CD4-positive, alpha-beta T cell treated with Interleukin-10 for 1 hour (primary cell): ENCODE measurements around the gene FGF14.
"Not testable (repeated sequence)": the region's sequence is repeated elsewhere in the genome, so short reads cannot be mapped to it uniquely, and the experiment has no call there.

Source experiments
- DNase-seq: peaks from one replicate; pipeline ENCODE4 v3.0.0-alpha.2; 2020

The FGF14 gene

DNA sequence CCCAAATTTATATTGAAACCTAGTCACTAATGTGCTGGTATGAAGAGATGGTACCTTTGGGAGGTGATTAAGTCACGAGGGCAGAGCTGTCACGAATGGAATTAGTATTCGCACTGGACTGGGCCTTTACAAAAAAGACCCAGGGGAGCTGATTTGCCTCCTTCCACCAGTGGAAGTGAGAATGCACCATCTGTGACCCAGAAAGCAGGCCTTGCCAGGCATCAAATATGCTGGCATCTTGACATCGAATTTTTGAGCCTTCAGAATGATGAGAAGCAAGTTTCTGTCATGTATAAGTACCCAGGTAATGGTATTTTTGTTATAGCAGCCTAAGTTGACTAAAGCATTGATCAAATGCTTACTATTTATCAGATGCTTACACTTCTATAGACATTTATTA, 373.6 kb downstream of the FGF14 start:
- no peak for DNase-seq

DNA sequence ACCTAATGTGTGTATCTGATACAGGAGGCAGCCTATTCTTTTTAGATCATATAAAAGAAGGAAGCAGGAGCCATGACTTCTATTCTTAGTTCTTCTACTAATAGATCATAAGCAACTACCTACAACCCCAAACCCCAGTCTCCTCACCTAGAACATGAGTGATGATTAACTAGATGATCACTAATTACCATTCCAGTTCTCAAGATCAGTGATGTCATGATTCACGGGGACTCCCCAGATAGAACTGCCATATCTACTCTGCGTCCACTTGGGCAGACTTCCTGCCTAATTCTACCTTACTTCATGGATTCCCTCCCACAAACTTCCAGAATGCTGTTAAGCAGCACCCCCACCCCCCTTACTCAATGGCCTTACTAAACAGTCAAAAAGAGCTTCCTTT, 380.1 kb downstream of the FGF14 start:
- DNase-seq = no peak

DNA sequence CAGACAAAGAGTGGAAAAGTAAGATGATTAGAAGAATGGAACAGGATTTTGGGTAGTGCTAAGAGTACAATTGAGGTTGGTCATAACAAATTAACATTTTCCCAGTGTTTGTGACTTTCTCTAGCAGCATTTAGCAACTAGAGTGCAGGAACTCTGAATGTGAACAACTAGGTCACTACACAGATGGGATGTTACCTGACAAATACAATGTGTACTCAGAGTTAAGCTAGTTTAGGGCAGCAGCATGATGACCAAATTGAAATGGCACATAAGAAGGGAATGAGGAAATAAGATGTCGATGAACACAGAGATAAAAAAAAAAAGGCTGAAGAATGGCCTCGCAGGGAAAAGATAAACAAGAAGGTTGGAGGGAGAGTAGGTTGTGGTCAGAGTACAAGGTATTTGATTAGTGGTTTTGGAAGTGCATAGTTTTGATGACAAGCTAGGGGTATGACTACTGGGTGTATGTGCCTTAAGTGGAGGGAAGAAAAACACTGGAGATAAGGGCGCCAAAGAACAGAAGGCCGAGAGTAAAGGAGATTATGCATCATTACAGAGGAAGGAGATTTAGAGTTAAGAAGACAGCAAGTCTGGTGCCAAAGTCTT, 381.1 kb downstream of the FGF14 start:
- no peak for DNase-seq

DNA sequence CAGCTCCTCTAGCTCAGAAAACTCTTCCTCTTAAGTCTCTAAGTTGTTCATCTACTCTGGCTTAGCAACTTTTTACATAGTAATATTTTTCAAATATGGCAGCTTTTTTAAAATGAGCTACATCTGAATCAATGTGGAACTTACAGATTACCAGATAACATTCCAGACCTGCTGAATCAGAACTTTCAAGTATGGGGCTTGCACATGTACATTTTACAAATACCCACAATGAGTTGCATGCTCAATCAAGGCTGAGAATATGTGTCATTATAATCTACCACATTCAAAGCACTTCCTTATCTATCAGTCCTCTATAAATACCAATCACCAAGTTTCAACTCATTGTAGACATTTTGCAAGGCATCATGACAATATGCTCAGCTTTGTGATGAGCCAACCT, 383.1 kb downstream of the FGF14 start:
- no peak for DNase-seq

DNA sequence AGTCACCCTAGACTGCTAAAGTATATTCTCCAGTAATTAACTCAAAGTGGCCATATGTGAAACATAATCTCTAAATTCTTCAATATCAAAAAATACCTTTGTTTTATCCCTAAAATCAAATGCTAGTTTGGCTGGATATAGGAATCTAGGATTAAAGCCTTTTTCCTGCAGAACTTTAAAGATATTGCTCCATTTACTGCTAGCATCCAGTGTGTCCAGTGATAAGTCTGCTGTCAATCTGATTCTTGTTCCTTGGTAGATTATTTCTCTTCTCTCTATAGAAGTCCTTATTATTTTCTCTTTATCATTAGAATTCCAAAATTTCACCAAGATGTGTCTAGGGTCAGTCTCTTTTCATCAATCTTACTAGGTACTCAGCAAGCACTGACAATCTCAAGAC, 384.6 kb downstream of the FGF14 start:
- DNase-seq = no peak

DNA sequence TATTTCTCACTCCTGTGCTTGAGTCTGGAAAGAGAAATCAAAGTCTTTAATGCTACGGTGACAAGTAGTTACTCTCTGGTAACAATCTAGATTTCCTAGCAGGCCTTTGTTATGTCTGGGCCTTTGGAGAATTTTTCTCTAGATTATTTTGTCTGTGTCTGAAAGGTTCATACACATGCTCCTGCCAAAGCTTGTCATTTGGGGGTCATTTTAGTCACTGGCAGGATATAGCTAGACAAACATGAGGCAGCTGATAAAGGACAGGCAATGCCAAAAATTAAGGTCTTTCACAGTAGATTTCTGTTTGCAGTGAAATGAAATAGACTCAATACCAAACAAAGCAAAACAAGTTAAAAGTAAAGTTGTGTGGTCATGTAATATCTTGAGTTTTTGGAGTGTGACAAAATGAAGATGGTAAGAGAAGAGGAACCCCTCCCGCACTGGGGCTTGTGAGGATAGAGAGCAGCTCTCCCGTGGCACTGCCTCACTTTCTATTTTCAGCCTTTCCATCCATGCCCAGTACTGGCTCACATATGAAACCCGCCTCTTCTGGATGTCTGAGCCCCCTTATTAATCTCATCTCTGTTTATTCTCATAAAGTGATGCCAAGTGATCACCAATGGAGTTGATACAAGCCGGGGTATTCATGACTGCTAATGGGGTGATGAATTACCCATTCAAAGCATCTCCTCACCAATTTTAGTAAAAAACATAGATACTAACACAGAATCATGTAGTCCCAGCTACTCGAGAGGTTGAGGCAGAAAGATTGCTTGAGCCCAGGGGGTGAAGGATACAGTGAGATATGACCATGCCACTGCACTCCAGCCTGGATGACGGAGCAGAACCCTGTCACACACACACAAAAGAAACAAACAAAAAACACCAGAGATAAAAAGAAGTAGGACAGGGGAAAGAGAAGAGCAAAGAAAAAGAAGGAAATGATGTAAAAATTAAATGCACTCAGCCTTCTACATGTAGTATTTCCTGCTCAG, 389.3 kb downstream of the FGF14 start:
- no peak for DNase-seq

DNA sequence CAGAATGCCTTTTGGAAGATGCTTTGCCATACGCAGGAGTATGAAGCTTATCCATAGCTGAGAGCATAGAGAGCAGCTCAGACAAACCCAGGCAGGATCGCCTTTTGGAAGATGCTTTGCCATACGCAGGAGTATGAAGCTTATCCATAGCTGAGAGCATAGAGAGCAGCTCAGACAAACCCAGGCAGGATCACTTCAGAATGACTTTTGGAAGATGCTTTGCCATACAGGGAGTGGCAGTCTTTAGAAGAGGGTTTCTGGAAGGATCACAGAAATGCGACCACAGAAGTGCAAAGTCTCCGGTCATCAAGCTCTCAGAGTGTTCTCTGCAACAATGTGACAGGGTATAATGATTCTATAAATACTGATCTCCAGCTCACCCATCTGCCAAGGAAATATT, 390.4 kb downstream of the FGF14 start:
- not testable (repeated sequence) for DNase-seq

DNA sequence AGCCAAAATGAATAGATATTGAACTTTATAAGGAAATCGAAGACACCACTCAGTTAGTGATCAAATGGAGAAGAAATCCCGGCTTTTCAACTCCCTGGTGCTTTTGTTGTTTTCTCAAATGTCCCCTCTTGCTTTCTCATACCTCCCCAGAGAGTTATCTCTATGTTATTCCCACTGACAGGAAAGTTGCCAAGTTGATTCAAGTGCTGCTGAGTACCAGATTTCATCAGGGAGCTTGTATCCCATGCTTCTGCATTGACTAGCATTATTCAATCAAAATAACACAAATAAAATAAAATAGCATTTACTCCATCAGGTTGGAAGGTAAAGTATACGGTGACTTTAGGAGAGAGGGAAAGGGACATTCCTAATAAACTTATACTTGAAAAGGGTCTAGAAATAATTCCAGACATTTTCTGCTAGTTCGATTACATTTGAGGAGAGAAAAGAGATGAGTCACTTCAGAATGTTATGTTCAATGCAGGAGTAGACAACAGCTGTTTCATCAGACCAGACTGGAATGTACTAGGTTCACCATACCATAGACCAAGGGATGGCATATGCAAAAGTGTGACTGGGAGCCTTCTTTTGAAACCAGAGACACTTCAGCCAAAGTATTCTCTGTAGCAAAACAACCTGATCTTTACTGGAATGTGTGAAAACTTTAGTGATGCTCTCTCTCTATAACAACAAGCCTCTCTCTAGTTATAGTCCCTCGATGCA, 397.8 kb downstream of the FGF14 start:
- no peak for DNase-seq

- DNase-seq = no peak
Observed at GRCh38 chr13:102002287-102002686, 399.6 kb downstream of the FGF14 start.

DNA sequence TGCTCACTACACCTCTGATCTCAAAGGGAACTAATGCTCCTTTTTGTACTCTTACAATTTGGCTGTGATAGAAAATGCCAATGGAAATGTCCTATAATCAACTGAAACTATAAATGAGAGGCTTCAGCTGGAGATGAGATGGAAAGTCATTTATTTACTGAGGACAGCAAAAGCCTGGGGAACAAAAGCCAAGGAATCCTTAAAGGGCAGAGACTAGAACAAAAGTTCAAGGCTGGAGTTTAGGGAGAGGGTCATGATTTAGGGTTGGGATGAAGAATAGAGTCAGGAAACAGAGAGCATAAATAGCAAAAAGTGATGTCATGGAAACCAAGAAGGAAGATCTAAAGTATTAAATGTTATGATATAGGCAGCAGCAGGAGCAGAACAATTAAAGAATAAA, 401.1 kb downstream of the FGF14 start:
- DNase-seq = no peak

GRCh38 chr13:101998129-101998528, 403.7 kb downstream of the FGF14 start:
- DNase-seq = no peak

DNA sequence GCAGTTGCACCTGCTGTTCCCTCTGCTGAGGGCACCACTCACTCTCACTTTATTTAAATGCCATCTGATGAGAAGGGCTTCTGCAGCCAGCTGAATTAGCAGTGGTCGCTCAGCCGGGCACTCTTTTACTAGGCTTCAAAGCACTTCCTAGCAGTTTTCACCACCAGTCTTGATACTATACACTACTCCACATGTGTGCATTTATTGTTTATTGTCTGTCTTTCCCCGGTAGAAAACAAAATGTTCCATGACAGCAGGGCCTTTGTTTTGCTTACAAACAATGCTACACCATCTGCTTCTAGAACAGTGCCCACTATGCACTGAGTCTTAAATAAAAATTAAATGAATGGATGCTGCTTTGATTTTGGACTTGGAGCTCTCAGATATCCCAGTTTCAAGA, 404.9 kb downstream of the FGF14 start:
- no peak for DNase-seq

- no peak for DNase-seq
Observed at GRCh38 chr13:101989798-101990350, 412.0 kb downstream of the FGF14 start.

DNA sequence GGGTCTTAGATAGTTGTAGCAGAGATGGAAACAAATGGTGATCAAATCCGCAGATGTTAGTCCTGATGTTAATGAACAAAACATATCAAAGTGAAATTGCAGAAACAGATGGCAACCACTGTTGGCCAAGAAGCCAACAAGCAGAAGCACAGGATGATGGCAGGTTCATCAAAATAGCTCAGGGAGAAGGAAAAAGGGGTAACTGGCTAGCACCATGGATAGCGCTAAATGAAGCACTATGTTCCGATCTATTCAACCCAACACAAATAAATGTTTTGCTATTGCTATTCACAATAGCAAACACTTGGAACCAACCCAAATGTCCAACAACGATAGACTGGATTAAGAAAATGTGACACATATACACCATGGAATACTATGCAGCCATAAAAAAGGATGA, 413.7 kb downstream of the FGF14 start:
- DNase-seq = no peak

DNA sequence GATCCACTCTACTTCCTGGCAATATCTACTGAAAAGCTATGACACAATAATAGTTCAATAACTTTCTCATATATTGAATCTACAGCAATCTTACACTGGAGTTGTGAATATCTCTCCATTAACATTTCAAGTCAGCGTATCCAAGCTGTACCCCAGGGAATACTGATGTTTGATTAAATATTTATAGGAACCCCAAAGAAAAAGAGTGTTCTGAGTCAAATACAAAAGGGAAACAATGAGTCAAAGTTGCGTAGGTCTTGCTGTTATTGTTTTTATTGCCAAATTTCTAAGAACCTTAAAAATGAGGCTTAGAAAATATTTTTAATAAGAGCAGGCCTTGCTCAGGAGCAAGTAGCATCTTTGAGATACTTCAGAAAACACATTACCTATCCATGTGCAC, 415.5 kb downstream of the FGF14 start:
- no peak for DNase-seq

DNA sequence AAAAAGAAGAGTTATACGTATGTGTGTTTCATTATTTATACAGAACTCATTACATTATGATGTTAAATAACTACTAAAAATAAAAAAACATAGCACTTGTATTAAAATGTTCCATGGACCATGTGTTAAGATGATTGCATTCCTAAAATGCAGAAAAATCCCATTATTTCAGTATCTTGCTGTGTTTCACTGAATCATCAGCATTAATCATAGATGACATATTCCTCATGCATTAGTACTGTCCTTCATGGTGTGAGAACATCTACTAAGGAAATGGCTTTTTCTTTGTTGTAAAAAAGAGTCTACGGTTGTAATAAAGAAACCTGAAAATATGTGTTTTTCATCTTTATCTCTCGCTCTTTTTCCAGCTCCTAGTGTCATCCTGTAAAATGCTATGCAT, 416.5 kb downstream of the FGF14 start:
- no peak for DNase-seq

- no peak for DNase-seq
Observed at GRCh38 chr13:101982903-101983302, 418.9 kb downstream of the FGF14 start.

- no peak for DNase-seq
Observed at GRCh38 chr13:101979825-101980224, 422.0 kb downstream of the FGF14 start.

- no peak for DNase-seq
Observed at GRCh38 chr13:101978552-101979315, 423.1 kb downstream of the FGF14 start.

GRCh38 chr13:101977475-101977874, 424.4 kb downstream of the FGF14 start:
- no peak for DNase-seq

DNA sequence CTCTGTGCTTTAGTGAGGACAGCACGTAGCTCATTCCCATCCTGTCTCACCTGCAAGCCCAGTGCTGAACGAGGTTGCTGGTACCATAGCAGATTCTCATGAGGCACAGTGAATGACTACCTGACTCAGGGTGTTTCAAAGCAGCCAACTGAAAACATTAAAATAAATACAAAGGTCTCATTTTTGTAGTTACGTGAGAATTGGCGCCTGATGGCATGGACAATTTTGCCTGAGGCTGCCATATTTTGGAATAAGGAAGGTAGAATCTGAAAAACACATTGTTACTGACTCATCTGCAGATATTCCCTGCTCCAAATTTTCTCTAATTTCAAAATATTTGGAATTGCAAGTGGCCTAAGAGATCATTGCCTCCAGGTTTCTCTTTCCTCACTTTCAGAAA, 429.7 kb downstream of the FGF14 start:
- DNase-seq = no peak

- no peak for DNase-seq
Observed at GRCh38 chr13:101970341-101970740, 431.5 kb downstream of the FGF14 start.

- no peak for DNase-seq
Observed at GRCh38 chr13:101967781-101968180, 434.1 kb downstream of the FGF14 start.
